HT1080 (cell line): ENCODE data around the gene FOXQ1. TPM values are rescaled to one million over a fixed set of nuclear protein-coding genes. Genes with fewer than 3 reads are reported as not detected.

Source experiments
- DNase-seq: peaks from one replicate; pipeline ENCODE4 v3.0.0-alpha.2; 2015; ENCODE audit warnings: low read depth
- polyA plus RNA-seq, 2 experiments: library from polyadenylated mRNA; depleted of rRNA; stranded (reverse); fragments of >200 nt; gene quantifications; 2 replicates each; pipeline ENCODE4 v1.2.3, GENCODE V29; 2015
- total RNA-seq: library from RNA; depleted of rRNA; stranded (reverse); fragments of >200 nt; shearing (Covaris generic); gene quantifications from 2 replicates; pipeline ENCODE4 v1.2.3, GENCODE V29; 2014; rRNA removed

Gene FOXQ1, protein sequence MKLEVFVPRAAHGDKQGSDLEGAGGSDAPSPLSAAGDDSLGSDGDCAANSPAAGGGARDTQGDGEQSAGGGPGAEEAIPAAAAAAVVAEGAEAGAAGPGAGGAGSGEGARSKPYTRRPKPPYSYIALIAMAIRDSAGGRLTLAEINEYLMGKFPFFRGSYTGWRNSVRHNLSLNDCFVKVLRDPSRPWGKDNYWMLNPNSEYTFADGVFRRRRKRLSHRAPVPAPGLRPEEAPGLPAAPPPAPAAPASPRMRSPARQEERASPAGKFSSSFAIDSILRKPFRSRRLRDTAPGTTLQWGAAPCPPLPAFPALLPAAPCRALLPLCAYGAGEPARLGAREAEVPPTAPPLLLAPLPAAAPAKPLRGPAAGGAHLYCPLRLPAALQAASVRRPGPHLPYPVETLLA
- total RNA-seq = not detected in 2 replicates
- 0.06 and 0.24 TPM in 2 replicates for polyA plus RNA-seq (2015; cell fraction: cytosol; rRNA removed)
- polyA plus RNA-seq (2015; cell fraction: nucleus; rRNA removed) = not detected in 2 replicates

DNA sequence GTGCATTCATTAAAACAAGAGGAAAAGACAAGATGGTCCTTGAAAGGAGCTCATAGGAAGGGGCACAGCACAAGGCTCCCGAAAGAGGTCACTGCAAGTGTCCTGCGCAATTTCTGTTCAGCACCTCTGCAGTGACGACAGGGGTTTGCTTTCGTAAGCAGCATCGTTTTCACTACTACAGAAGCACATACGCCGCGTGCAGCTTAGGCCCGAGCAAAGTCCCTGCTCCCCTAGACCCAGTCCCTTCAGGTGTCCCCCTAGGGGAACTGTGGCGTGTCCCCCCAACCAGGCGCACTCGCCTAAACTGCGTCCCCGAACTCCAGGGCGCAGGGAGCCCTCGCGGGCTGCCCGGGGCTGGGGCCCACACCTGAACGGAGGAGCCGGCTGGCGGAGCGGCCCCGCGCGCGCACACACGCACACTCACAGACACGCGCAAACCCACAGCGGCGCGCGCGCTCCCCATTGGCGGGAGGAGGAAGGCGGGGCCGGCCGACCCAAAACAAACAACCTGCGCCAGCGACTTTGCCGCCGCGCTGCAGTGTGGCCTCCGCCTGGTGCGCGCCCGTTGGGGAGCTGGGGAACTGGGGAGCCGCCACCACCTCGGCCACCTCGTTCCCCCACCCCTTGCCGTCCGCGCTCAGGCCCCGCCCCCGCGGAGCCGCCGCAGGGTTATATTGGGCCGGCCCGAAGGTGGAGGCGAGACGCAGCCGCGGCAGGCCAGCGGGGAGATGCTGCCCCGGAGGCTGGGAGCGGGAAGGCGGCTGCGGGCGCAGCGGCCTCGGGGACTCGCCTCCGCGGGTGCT is at the start of gene FOXQ1:
Gene FOXQ1 (plus strand): TSS at position 699 of the 803 bp plus-strand sequence. CDS start 607 bp downstream, outside the sequence.
- DNase-seq = no peak

DNA sequence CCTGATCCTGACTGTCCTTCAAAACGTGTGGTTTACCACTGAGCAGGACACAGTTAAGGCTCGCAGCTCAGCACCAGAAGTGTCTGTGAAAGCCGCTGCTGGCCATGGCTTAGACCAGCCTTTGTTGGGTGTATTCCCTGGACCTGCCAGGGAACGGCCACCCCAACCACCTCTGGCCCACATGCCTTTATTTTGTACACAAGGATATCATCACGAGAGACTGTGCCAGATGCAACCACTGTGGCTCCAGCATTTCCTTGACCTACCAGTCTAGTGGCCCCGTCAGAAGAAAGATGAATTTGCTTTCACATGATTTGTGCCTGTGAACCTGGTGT is 49.2 kb upstream of the FOXQ1 start:
- DNase-seq = no peak

DNA sequence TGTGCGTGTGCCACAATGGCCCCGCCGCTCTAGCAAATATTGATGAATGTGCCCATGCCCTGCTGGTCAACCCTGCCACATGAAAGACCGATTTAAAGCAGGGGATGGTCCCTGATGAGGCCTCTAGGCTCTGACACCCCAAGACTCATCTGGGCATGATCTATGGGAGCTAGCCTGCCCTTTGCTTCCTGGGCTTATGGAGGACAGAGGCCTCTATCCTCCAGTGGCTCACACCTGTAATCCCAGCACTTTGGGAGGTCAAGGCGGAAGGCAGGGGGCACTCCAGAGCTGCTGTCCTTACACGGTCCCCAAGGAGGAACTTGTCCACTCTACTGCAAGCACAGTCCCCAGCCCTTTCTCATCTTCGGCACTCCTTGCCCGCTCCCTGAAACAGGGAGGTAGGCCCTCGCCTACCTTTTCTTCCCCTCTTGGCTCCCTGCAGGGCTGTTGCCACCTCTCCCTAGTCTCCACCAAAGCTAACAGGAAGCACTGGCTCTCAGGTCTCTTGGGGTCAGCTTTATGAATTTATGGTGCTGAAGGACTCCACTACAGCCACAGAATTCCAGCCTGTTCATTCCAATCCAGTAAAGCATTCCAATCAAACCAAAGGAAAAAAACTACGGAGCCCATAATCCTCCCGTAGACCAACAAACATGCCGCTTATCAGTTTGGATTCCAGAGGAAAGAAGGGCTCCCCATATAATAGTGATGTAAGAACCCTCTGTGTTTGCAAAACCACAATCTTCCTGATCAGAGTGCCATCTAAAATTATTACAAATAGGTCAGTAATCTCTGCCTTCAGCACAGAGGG is 48.7 kb upstream of the FOXQ1 start:
- no peak for DNase-seq

DNA sequence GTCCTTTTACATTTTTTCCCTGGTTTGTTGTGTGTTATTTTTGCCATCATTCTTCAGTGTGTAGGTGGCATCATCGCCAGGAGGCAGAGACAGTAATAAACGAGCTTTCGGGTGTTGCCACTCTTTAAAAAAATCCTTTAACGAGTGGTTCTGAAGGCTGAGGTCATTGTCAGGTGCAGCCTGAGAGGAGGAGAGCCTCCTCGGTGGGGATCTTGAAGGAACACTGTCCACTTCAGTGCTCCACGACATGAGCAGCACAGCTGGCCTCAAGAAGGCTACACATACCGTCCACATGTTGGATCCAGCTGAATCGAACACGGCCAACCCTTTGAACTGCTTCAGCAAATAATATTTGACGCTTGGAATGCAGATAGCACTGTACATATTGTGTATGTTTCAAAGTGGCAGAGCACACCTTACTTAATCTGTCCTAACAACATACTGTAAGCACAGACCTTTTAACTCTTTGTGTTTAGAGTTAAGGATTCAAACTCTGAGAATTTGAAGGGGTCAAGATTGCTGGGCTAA is 48.0 kb upstream of the FOXQ1 start:
- DNase-seq = no peak

DNA sequence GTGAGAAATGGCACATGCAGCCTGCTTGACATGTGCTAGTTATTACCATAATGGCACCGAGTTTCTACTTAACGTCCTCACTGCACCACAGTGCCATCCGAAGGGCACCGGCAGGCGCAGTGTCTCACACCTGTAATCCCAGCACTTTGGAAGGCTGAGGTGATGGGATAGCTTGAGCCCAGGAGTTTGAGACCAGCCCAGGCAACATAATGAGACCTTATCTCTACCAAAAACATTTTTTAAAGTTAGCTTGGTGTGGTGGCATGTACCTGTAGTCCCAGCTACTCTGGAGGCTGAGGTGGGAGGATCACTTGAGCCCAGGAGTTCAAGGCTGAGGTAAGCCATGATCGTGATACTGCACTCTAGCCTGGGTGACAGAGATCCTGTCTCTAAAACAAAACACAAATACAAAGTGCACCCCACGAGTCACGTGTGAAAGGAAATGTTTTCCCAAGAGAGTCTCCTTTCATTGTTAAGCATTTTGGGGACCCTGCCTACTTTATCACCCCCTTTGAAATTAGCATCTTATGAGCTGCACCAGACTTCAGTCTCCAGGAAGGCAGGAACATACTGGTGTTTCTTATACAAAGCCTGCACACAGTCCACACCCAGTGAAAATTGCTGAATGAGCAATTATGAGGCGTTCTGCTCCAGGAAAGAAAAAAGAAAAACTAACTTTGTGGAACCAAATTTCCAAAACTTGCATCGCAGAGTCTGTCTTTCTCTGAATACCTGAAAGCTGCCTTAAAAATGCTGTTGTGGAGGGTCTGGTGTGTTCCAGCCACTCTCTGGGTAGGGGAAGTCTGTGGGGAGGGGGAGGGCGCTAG is 47.1 kb upstream of the FOXQ1 start:
- DNase-seq = no peak

DNA sequence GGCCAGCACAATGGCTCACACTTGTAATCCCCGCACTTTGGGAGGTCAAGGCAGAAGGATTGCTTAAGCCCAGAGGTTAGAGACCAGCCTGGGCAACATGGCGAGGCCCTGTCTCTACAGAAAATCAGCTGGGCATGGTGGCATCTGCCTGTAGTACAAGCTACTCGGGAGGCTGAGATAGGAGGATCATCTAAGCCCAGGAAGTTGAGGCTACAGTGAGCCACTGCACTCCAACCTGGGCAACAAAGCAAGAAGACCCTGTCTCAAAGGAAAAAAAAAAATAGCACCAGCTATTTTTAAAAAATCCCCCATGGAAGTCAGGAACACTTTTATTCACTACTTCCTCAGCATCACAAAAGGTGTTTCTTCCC is 45.2 kb upstream of the FOXQ1 start:
- no peak for DNase-seq

DNA sequence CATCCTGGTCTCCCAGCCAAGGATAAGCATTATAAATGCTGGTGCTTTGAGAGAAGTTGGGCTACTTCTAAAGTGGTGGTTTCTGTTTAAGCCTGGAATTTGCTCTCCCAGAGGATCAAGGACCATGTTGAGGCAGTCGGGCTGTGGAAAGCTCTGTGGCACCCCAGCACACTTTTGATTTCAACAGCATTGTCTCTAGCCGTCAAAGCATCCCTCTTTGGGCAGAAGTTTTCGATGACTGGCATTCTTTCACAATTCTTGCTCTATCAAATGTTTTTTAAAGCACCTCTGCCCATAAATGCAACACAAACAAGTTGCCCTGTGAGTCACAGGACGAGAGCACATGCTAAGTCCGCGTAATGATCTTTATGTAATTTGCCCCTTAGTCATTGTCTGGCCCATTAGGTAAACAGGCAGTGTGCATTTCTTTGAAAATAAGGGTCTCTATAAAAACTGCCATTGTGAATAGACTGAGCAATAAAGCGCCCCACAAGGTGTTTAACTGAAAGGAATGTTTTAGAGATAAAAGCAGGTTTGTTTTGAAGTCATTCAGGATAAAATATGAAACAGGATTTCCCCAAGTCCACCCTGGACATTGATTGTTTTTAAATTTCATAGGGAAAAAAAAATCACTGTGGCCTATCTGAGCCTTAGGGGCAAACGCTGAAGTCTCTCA is 44.7 kb upstream of the FOXQ1 start:
- DNase-seq = peak; percentile 49

DNA sequence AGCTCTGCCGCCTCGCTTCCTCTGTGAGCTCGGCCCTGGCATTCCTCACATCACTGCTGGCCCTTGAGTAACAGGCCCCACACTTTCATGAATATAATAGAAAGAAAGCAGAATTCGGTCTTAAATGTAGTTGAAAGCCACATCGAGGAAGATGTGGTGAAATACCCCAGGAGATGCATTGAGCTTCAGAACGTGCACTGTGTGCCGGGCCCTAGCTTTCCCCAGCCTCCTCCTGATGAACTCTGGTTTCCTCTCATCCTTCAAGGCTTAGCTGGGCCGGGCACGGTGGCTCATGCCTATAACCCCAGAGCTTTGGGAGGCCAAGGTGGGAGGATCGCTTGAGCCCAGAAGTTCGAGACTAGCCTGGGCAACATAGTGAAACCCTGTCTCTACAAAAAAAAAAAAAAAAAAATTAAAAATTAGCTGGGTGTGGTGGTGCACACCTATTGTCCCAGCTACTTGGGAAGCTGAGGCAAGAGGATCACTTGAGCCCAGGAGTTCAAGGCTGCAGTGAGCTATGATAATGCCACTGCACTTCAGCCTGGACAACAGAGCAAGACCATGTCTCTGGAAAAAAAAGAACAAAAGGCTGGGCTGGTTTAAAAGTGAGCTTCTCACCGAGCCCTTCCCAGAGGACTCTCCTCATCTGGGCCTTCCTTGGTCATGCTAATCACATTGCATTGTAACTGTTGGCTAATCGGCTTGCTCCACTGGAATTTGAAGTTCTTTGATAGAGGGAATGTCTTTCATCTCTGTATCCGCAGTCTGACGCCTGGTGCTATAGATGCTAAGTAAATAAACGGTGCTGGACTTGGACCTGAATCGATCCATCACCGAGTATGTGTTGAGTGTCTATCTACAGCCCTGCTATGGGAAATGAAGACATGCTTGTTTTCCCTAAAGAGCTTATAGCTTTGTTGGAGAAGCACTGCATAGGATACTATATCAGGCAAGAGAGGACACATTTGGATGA is 43.8 kb upstream of the FOXQ1 start:
- DNase-seq = no peak

DNA sequence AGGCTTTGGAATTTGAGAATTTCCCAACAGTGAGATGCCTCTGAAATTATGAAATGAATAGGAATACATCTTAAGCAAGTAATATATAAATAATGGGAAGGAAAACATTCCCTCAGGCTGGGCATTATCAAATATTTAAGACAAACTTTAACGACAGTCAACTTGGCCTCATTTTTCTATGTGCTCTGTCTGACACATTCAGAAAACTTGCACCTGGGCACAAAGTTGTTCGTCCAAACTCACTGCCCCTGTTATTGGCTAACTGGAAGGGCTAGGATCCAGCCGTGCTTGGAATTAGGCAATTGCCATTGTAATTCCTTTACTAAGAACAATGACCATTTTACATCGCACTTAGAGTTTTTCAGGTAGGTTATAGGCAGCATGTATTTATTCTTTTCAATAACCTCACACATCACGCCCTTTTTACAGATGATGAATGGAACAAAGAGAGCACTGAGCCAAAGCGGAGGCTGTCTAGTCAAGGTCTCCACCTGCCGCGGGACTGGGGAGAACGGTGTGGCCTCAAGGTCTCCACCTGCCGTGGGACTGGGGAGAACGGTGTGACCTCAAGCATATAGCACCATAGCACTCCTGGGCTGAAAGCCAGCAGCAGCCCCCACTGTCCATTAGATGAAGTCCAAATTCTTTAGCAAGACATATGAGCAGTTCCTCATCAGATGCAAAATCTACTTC is 40.7 kb upstream of the FOXQ1 start:
- DNase-seq = no peak

DNA sequence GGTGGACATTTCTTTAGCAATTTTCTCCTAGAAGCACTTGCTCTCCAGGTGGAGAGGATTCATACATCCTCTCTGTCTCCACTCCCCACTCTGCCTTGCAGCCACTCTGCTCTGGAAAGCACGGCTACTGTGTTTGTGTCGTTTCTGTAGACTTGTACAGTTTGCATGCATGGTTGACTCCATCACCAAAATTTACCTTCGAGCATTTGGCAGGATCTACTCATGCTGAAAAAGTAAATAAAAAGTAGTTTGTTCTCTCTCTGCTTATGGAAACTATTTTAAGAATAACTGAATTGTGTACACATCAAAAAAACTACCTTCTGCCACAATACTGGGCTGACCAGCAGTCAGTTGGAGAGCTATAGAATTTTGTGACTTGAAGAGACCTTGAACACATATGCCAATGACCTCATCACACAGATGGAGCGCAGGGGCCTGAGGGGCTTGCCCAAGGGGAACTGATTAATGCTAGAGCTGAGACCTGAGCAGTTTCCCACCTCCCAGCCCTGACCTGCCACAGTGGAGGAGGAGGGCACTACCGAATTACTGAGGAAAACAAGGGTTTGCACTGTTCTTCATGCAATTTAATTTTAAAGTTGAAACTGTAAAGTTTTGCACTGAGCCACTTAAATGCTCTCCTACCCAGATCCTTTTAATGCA is 33.7 kb upstream of the FOXQ1 start:
- DNase-seq = no peak

DNA sequence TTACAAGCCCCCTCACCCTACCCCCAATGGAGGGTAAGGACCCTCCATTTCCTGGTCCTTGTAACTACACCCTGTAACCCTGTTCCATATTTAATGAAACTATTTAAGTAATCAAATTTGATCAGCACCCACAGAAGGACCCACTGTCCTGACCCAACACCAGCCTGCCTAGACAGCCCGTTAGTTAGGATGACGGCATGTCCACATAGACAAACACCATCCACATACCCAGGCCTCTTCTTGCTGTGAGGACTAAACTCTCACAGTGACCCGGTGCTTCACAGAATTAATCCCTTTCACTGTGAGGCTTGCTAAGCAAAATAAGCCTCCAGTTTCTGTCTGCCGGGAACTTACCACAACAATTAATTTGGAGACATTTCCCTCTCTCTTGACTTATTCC is 32.8 kb upstream of the FOXQ1 start:
- DNase-seq = no peak

DNA sequence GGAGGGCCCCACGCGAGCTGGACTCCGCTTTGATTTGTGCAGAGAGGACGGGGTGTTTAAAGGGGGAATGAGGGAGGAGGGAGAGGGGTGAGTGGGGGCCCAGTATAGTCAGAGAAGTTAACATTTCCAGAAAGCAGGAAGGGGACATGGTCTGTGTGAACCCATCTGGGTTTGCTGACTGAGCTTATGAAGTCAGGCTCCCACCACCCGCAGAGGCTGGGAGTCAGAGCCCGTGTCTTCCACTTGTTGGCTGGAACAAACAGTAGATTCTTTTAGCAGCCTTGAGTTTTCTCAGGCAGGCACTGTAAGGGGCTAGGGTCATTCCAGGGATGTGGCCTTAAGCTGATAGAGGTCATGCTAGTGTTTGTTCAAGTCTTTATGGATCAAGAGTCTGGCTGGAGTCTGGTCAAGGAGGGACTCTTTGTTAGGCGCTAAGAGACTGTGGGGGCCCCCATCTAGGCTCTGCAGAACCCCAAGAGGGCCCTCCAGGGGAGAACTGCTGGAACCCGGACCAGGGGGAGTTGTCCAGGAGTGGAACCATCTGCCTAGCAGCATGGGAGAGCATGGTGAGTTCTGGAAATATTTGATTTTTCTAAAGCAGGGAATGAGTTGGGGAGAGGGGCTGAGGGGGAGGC is 31.1 kb upstream of the FOXQ1 start:
- DNase-seq = no peak

DNA sequence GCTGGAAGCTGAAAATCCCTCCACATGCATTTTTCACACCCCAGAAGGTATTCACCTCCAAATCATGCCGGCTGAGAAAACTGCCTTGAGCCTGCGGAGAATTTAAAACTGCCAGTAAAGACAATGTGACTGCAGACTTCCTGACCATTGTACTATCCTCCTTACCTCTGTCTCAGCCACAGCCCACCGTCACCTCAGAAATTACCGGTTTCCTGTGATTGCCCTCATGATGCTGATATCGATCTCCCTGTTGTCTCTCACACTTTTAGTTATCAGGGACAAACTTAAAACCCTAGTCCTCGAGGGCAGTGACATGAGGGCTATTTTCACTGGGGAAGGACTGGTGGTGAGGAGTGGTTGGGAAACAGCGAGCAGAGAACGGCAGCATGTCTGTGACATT is 30.2 kb upstream of the FOXQ1 start:
- DNase-seq = no peak

DNA sequence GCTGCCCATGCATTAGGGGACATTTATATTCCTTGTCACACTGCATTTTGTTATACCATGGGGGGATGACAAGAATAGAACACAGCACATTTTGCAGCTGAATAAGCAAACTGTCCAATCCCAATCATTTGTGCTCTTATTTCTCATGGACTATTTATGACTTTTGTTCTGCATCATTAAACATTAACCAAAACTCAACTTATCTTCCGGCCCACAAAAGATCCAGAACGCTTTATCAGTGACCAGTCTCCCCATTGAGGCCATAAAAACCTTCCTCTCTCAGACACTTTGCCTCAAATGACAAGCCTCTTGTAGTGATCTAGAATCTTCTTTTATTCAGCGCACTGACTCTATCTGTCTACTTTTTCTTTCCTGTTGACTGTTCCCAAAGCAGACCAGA is 28.4 kb upstream of the FOXQ1 start:
- DNase-seq = no peak

DNA sequence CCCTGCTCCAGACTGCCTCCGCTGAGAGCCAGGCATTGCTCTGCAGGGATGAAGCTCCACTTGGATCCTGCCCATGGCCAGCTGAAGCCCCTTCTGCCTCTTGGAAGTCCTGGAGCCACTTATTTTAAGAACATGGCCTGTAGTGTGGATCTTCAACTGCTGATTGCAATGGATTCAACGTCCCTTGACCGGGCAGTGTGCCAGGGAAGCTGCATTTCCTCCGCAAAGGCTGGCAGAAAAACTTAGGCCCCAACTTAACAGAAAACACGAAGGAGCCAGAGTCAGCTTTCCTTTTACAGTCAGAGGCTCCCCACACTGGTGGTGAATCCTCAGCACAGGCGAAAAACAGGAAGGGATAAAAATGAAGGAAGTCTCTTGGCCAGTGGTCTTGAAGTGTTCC is 26.3 kb upstream of the FOXQ1 start:
- no peak for DNase-seq

DNA sequence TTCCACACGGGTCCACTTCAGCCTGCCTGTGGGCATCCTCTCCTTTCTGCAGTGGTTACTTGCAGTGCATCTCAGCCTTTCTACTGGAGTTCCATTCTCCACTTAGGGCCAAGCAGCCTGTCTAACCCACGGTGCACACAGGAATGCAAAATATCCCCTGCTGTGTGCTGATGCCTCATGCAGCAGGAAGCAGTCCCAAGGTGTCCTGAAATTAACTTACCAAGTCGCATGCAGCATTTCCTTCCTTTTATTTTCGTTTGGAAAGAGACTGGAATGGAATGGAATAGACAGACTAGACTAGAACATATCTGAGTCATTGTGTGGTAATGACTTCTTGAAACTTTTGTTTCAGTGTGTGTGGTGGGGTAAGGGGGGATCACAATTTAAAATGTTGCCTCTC is 25.9 kb upstream of the FOXQ1 start:
- DNase-seq = peak; percentile 87

DNA sequence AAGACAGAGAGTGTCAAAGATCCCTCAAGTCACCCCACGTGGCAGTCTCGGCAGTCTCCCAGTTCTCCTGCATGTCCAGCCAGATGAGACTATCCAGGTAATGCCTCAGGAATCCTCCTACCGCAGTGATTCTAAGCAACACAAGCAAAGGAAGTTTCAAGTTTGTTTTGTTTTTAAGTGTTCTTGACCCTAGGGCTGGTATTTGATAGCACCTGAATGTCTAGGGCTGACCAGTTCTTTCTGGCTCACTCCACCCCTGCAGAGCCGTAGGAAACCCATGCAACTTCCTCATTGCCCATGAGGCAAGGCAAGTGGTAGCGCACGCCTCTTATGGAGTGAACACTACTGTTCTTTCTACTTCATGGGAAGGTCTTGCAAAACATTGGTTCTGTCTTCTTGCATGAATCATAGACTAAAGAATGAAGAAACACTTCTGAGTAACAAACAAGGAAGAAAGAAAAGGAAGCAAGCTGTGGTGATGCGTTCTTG is 24.8 kb upstream of the FOXQ1 start:
- peak; percentile 95 for DNase-seq
